ENCODE data around the gene CCDC9B. TPM values are rescaled to one million over a fixed set of nuclear protein-coding genes. Genes with fewer than 3 reads are reported as not detected.

CCDC9B gene
- total RNA-seq, 4 donors from 2014 or later, result 5.4 to 34.4 (median 15.0) TPM

DNA sequence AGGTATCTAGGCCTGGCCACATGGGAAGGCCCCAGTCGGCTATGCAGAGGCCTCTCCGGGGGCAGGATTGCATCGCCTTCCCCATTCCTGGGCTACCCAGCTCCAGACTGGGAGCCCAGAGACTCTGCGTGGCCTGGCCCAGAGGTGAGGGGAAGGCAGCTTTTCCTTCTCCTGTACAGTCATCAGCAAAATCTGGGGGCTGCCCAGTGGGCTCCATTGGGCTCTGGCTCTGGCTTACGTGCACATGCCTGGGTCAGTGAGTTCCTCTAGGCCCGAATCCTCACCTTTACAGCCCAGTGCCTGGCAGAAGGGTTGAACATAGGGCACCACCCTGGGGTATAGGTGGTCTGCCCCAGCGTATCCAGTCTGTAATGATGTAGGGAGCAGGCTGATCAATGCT is 53.9 kb downstream of the CCDC9B start:
- TF ChIP-seq, protein P1, sequence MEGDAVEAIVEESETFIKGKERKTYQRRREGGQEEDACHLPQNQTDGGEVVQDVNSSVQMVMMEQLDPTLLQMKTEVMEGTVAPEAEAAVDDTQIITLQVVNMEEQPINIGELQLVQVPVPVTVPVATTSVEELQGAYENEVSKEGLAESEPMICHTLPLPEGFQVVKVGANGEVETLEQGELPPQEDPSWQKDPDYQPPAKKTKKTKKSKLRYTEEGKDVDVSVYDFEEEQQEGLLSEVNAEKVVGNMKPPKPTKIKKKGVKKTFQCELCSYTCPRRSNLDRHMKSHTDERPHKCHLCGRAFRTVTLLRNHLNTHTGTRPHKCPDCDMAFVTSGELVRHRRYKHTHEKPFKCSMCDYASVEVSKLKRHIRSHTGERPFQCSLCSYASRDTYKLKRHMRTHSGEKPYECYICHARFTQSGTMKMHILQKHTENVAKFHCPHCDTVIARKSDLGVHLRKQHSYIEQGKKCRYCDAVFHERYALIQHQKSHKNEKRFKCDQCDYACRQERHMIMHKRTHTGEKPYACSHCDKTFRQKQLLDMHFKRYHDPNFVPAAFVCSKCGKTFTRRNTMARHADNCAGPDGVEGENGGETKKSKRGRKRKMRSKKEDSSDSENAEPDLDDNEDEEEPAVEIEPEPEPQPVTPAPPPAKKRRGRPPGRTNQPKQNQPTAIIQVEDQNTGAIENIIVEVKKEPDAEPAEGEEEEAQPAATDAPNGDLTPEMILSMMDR (IDR thresholded peaks at IDR 0.05), result no peak
- TF ChIP-seq POLR2A (IDR thresholded peaks at IDR 0.05), result no peak
- no CpG with 5 or more reads among the region's 7 CpGs for WGBS, 2 donors
- Histone ChIP-seq H3K4me3 (no peak overlapping the region), H3K4me1 (peaks cover 20 to 43% (median 21%) of the 10 kb centered on the region in 3 donors), H3K27ac (no peak overlapping the region), H3K9me3 (no peaks in the 10 kb centered on the region), H3K36me3 (no peaks in the 10 kb centered on the region), H3K27me3 (peaks cover 11 to 96% (median 13%) of the 10 kb centered on the region in 4 donors)
- intact Hi-C loops (cut with DNase I), result no loop called here
- DNase-seq, result no peak

DNA sequence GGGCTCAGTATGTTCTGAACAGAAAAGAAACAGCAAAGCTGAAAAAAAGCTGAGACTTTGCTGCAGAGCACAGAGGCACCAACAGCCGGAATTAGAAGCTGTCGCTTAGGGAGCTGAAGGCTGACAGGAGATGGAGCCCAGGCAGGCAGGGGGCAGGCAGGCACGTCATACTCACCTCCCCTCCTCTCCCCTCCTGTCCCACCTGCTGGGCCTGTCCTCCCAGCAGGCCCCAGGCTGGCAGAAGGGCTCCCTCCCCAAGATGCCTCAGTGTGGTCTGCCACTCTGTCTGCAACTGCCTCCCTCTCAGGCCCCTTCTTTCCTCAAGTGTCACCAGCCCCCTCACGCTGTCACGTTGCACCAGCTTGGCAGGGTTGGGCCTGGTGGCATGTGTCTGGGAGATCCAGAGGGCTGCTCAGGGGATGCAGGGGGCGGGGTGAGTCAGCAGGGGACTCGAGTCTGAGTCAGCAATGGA is 54.6 kb downstream of the CCDC9B start:
- H3K9me3 ChIP-seq, result no peaks in the 10 kb centered on the region
- 43 to 66% methylated on average over 1 to 3 of the region's 7 CpGs for WGBS, 2 donors
- H3K4me1 ChIP-seq, result peaks cover 21 to 43% (median 25%) of the 10 kb centered on the region in 3 donors

DNA sequence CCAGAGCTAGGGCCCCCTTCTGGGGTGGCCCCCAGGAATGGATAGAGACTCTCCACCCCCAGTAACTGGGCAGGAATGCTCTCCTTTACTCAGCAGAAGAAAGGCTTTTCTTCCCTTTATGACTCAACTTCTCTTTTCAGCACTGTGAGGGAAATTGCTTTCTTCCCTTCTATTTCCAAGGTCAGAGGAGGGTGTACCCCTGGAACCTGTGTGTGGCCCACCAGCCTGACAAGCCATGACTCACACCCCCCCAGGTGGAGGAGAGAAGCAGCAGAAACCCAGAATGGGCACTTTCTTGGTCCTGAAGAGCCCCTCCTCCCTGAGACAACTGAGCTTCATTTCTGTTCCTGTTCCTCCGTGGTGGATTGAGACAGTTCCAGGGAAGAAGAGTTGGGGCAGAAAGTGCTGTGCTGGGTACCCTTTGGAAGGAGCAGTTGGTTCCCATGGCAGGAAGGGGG is 55.2 kb downstream of the CCDC9B start:
- H3K4me1 ChIP-seq, result peaks cover 17 to 39% (median 22%) of the 10 kb centered on the region in 3 donors
- H3K9me3 ChIP-seq, result no peaks in the 10 kb centered on the region
- TF ChIP-seq, protein P1 (IDR thresholded peaks at IDR 0.05), result no peak
- TF ChIP-seq POLR2A (IDR thresholded peaks at IDR 0.05), result no peak
- DNase-seq, result no peak
- H3K27ac ChIP-seq, result no peak overlapping the region
- H3K36me3 ChIP-seq, result no peaks in the 10 kb centered on the region
- 0 to 60% methylated on average over 1 of the region's 1 CpG for WGBS, 2 donors
- intact Hi-C loops (cut with DNase I), result no loop called here
- no peak overlapping the region for H3K4me3 ChIP-seq
- peaks cover 15 to 96% (median 21%) of the 10 kb centered on the region in 4 donors for H3K27me3 ChIP-seq

More for the DNA sequence above, 54.6 kb downstream of the CCDC9B start:
- H3K36me3 ChIP-seq, result no peaks in the 10 kb centered on the region
- H3K27ac ChIP-seq, result no peak overlapping the region
- no peak for TF ChIP-seq POLR2A (IDR thresholded peaks at IDR 0.05)
- TF ChIP-seq, protein P1 (IDR thresholded peaks at IDR 0.05), result no peak
- intact Hi-C loops (cut with DNase I), result no loop called here
- DNase-seq, result no peak
- no peak overlapping the region for H3K4me3 ChIP-seq
- H3K27me3 ChIP-seq, result peaks cover 15 to 96% (median 17%) of the 10 kb centered on the region in 4 donors

DNA sequence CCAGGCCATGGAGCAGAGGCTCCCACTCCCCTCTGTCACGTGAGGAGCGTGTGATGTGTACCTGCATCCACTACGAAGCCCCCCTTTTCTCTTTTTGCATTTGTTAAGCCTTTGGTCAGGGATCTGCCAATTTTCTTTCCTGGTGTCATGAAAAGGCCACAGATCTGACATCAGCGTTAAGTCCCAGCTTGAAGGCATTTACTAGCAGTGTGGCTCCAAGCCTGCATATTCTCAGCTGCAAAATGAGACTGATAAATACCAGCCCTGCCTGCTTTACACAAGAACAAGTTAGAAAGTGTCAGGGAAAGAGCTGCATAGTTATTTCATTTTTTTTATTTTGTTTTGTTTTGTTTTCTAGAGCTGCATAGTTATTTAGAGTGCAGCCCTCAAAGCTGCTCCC is 55.6 kb downstream of the CCDC9B start:
- DNase-seq, result no peak
- no peaks in the 10 kb centered on the region for H3K9me3 ChIP-seq
- peaks cover 18 to 96% (median 26%) of the 10 kb centered on the region in 4 donors for H3K27me3 ChIP-seq
- no peaks in the 10 kb centered on the region for H3K36me3 ChIP-seq
- H3K27ac ChIP-seq, result no peak overlapping the region
- 16 to 65% methylated on average over 4 of the region's 4 CpGs for WGBS, 2 donors
- no peak for TF ChIP-seq POLR2A (IDR thresholded peaks at IDR 0.05)
- TF ChIP-seq, protein P1 (IDR thresholded peaks at IDR 0.05), result no peak
- intact Hi-C loops (cut with DNase I), result no loop called here
- no peak overlapping the region for H3K4me3 ChIP-seq
- peaks cover 17 to 39% (median 22%) of the 10 kb centered on the region in 3 donors for H3K4me1 ChIP-seq

DNA sequence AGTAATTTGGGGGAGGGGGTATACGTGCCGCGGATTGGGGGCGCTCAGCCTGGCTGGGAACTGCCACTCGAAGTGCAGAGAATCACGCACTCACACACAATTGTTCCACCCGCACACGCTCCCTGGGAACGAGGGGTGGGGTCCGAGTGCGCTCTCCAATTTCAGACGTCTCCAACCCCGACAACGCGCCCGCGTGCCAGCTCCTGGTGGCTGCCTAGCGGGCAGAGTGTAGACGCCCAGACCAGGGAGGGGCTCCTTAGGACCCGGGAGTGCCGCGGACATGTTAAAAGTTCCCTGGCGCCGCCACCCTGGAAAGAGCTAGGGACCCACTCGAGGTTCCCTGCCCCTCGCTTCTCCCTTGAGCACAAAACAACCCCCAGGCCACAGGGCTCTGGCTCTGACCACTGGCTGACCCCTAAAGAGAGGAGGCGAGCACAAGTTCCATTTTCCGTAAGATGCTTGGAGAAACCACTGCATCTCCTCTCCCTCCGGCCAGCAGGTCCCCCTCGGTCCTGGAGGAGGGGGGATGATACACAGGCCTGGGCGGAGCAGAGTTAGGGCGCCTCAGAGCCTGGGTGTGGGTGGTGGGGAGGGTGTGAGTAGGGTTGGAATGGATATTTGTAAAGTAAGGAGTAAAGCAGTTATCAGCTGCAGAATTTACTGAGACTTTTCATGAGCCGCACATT is 57.0 kb downstream of the CCDC9B start:
- 26 to 42% methylated on average over 14 to 21 of the region's 33 CpGs for WGBS, 2 donors
- H3K4me3 ChIP-seq, result peak overlapping the region in 1 of 4 donors; percentile 61
- H3K36me3 ChIP-seq, result no peaks in the 10 kb centered on the region
- DNase-seq, result no peak
- H3K27ac ChIP-seq, result no peak overlapping the region
- TF ChIP-seq, protein P1 (IDR thresholded peaks at IDR 0.05), result no peak
- TF ChIP-seq POLR2A (IDR thresholded peaks at IDR 0.05), result no peak
- H3K9me3 ChIP-seq, result no peaks in the 10 kb centered on the region
- peaks cover 23 to 96% (median 33%) of the 10 kb centered on the region in 4 donors for H3K27me3 ChIP-seq
- intact Hi-C loops (cut with DNase I), result loop anchor here (5.0 kb wide), 2 partner anchors 84 to 139 kb away; no protein-coding TSS in a partner anchor
- H3K4me1 ChIP-seq, result peaks cover 23 to 51% (median 27%) of the 10 kb centered on the region in 3 donors

Data from esophagus squamous epithelium (tissue), 5 donors.